GM18499 (cell line): Measurements from ENCODE around the gene PDIA2.

ENCODE experiments used
- ATAC-seq: cut with Tn5 transposase; IDR thresholded peaks from one replicate; pipeline ENCODE4 v1.9.1; 2021; ENCODE audit warnings: moderate number of reproducible peaks; ENCODE audit not compliant: insufficient read depth, unreplicated experiment

PDIA2 gene

DNA sequence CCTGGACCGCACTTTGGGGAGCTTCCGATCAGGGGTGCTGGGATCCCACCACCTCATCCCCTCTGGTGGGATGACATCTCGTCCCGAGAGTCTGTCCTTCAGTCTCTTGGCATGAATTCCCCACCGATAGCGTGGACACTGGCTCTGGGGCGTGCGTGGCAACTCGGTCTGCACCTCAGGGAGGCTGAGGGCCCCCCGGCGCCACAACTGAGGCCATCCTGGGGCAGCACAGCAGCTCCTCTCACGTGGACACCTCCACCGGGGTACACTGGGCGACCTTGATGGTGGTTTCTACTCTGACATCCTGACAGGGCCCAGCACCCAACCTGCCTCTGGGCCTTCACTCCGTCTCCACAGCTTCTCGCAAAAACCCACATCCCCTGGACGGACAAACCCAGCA is 8.6 kb downstream of the PDIA2 start:
- no peak for ATAC-seq

DNA sequence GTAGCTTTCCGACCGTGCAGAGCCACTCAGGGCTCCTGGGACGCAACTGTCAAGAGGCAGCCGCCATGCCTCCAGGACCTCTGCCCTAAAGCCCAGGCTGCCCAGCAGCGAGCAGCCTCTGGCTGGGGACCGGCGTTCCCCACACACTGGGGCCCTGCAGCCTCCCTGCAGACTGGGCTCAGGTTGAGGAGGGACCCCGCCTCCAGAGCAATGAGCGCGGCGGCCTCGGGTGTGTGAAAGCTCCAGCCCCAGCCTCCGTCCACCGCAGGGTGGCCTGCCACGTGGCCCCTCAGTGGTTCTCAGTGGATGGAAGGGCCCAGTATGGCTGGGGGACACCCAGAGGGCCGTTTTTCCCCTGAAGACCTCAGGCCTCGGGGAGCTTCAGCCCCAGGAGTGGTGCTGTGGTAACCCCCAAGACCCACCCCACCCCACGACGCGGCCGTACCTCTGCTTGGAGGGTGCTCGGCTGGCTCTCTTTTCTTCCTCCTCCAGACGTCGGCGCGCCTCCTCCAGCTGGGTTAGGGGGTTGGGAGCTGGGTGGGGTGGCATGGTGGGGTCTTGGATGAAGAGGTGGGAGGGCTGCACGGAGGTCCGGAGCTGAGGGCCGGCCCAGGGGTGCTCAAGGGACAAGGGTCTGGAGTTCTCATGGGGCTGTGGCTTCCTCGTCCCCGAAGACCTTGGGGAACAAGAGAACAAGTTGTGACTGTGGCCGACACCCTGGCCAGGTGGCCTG is 10.2 kb downstream of the PDIA2 start:
- ATAC-seq, result no peak

DNA sequence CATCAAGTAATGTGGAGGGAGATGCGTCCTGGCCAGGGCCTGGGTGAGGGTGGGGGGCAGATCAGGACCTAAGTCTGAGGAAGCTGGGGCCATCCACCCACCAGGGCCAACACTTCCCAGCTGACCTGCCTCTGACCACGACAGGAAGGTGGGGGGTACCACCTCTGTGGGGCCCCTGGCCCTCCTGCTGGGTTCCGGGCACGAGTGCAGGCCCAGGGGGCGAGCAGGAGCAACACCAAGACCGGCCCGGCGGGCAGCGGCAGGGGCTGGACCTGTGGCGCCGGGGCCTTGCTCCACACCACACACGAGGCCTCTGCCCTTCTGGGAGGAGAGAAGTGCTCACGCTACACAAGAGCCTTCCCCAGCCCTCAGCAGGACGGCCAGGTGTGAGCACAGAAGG is 13.3 kb downstream of the PDIA2 start:
- ATAC-seq, result no peak

DNA sequence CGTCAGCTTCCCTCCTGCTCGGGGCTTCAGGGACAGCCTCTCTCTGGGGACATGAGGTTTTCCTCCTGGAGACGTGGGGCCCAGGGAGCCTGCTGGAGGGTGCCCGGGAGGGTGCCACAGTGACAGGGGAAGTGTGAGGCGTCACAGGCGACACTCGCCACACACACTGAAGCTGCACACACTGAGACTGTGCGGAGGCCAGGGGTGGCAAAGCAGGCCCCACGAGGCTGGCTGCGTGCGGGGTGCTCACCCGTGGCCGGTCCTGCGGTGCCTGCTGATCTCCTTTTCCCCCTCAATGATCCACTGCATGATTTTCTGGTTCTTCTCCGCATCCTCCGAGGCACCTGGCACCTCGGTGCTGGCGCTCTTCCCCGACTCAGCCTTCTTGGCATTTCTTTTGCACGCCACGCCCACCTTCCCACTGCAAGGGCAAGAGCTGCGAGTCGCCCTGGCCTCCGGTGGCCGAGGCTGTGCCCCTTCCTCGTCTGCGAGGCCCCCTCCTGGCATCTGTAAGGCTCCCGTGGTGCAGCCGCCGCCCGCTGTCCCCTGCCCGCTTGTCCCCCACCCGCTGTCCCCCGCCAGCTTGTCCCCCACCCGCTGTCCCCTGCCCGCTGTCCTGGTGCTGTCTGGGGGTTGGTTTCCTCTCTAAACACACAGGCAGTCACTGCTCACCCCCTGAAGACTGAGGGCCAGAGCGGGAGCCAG is 14.0 kb downstream of the PDIA2 start:
- no peak for ATAC-seq

DNA sequence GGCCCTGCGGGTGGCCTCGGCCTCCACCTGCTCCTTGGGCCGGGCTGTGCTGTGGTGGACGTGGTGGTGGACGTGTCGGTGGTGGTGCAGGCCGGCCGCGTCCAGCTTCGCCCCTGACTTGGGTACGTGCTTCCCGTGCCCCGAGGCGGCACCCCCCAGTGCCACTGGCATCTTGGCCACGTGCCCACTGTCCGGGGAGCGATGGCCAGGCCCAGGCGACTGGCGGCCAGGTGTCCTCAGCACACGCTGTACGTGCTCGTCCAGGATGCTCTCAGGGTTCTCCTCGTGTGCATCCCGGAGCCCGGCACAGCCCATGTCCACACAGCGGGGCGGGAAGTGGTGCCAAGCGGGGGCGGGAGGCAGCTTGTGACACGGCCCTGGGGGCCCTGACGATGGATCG is 14.9 kb downstream of the PDIA2 start:
- no peak for ATAC-seq

DNA sequence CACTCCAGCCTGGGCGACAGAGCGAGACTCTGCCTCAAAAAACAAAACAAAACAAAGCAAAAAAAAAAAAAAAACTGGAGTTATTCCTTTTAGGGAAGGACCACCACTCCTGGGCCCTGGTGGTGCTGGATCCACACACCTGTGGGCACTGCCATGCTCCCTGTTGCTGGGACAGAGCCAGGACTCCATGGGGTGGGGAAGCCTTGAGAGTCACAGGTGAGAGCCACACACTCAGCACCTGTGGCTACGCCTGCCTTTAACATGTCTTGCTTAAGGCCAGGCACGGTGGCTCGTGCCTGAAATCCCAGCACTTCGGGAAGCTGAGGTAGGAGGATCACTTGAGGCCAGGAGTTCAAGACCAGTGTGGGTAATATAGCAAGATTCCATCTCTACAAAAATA is 18.3 kb downstream of the PDIA2 start:
- no peak for ATAC-seq

DNA sequence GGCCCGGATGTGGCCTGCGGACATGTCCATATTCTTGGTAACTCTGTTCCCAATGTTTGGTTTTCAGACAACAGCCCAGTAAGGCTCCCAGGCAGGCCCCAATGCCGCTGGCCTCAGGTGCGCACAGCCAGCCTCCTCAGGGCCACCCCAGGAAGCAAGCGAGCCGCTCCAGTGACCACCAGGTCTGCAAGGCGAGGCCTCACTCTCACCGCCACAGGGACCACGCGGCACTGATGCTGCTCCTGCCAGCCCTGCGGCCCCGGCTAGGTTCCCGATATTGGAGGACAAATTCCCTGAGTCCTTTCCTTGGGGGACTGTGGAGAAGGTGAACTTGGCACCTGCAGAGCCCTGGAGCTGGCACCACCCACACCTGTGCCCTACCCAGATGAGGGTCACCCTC is 19.0 kb downstream of the PDIA2 start:
- no peak for ATAC-seq

DNA sequence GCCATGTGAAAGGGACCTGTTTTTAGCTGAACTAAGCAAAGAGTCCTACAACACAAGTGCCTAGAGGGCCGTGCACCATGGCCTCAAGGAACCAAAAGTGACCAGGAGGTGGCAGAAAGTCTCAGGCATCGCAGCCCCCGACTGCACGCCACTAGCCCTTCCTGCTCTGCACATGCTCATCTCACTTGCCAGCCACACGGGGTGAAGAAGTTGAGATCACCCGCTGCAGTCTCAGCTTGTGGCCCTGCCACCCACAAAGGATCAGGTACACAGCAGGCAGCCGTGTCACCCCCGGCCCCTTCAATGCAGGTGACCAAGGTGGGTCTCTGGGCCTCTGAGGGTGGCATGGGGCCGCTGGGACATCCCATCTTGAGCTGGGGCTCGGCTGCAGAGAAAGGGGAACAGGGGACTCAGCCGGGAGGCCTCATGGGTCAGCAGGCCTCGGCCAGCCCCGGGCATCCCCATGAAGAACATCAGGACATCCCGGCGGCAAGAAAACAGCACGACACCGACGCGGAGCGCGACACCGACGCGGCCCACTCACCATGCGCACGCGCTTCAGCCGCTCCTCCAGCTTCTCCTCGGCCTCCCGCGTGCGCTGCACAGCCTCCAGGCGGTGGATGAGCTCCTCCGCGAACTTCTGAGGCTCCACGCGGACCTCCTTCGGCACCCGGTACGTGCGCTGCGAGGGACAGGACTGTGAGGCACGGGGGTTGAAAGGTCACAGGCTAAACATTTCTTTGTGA is 21.0 kb downstream of the PDIA2 start:
- no peak for ATAC-seq

DNA sequence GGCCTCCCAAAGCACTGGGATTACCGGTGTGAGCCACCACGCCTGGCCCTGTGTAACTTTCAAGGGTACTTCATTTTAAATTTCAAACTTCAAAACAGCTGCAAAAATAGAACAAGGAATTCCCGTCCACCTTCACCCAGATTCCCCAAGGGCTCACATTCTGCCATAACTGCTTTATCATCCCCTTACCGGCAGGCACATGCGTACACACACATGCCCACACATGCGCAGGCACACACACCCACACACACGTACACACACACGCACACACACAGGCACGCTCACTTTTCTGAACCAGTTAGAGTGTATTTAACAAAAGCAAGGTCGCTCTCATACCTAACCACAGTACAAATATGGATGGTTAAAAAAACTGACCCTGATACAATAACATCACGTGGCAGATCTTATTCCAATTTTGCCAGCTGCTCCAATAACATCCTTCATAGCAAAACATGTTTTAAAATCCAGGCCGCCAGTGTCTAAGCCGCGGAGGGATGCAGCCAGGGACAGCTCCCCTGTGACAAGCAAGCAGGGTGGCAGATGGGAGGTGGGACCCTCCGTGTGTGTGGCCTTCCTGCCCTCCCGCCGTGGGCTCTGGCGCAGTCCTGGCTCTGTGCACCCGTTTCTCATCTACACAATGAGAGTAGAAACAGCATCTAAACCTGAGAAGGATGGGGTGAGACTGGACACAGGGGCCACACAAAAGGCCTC is 23.1 kb downstream of the PDIA2 start:
- ATAC-seq, result no peak

DNA sequence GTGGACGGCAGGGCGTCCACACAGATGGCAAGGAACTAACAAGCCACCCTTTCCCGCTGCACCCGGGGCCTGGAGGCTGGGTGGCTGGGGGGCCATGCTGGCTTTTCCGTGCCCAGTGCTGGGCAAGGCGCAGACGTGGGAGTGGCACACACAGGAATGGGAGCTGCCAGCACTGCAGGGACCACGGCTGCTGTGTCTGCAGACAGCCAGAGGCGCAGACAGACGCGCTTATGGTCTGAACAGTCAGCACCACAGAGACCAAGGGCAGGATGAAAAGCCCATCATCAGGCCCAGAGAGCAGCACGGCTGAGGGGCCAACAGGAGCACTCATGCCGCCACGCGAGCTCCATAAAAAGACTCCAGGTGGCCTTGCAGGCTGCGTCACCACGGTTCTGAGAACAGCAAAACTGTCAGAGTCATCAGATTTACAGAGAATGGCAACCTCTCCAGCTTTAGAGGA is 24.0 kb downstream of the PDIA2 start:
- ATAC-seq, result no peak

DNA sequence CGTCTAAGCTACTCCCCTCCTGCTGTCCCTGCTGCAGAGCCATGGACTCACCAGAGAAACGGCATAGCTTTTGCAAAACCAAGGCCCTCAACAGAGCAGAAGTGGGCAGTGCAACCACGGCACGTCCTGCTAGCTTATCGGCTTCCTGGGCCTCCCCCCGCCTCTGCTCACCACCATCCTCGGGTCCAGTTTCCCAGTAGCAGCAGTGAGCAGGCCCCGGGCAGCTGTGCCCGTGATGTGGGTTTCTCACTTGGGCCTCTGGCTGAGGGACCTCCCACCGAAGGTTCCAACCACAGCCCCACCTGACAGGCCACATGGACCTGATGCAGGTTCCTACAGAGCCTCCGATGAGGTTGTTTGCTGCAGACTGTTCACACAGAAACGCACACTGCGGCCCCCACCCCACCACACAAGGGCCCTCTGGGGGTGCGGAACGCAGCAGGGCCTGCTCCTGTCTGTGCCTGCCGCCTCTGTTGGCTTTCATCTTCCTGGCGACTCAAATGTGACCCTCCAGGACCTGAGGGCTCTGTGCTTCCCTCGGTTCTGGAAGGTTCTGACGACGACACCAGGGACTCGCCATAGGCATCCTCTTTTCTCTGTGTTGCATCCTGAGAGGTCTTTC is 24.8 kb downstream of the PDIA2 start:
- no peak for ATAC-seq

DNA sequence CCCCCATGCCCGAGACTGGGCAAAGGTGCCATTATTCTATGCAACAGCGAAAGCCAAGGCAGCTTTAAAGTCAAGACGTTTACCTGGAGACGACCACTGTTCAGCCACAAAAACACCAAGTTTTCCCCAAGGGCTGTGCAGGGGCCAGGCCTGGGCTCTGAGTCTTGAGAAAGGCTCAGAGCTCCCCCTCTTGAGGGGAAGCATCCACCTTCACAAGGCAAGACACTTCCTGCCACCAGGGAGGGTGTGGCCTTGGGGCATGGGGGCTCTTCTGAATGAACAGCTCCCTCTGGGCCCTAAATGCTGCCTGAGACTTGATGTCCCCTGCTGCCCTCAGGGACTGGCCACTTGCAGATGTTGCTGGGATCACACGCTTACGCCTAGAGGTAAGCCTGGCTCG is 26.5 kb downstream of the PDIA2 start:
- ATAC-seq, result no peak

DNA sequence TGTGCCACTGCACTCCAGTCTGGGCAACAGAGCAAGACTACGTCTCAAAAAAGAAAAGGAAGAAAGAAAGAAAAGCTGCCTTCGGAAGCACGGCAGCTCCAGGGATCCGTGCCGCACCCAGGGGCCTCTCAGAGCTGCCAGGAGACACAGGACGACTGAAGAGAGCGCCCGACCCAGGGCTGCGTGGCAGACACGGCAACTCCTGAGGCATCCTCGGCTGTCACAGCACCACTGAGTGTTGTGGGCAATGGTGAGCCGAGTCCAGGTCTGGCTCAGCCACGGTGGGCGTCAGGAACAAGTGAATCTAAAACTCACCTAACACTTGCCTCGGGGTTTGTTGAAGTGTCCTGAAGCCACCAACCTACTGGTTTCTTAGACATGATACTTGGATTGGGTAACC is 28.8 kb downstream of the PDIA2 start:
- ATAC-seq, result no peak

DNA sequence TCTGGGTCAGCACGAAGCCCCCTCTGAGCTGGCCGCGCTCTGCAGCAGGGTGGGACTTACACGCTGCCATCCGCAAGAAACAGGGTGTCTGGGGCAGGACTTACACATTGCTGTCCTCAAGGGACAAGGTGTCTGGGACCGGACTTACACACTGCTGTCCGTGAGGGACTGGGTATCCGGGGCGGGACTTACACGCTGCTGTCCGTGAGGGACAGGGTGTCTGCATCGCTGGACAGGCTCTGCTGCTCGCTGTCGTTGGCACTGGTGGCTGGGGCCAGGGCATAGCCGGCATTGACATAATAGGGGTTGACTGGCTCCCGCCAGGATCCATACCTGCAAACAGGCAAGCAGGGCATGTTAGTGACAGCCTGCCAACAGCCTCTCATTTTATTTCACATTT is 31.4 kb downstream of the PDIA2 start:
- ATAC-seq, result no peak

DNA sequence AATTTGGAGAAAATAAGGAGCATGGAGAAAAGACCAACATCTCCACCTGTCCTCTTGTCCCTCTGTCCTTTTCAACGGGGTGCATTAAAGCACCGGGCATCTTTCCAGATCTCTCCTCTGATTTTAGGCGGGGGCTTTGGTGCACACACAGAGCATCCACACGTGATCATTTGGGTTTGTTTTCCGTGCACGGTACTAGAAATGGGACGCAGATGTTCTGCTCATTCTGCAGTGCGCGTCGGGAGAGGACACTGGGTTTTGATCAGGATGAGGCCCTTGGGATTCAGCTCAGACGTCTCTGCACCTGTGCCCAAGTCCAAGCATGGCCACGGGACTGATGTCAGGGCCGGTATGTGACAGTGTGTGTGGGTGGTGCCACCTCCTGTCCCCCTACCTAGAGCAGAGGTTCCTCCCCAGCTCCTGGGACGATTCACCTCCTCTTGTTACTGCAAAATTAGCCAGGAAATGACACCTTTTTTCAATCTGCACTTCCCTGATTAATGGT is 31.9 kb downstream of the PDIA2 start:
- no peak for ATAC-seq

DNA sequence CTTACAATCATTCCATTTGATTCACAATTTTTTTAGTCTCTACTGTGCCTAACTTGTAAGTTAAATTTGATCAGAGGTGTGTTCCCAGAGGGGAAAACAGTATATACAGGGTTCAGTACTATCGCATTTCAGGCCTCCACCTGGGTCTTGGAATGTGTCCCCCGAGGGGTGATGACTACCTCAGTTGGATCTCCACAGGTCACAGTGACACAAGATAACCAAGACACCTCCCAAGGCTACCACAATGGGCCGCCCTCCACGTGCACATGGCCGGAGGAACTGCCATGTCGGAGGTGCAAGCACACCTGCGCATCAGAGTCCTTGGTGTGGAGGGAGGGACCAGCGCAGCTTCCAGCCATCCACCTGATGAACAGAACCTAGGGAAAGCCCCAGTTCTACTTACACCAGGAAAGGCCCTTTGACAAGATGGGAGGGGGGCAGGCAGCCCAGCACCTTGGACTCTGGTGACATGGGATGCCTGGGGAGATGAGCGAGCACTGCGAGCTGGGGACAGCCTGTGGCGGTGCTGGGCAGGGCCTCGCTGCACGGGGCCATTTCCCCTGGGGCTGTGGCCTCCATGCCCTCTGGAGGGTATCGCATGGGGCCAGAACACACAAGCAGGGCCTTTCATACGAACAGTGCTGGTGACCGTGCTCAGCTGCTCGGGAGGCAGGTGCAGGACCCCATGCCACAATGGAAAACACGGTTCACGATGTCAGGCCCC is 33.9 kb downstream of the PDIA2 start:
- ATAC-seq, result no peak

DNA sequence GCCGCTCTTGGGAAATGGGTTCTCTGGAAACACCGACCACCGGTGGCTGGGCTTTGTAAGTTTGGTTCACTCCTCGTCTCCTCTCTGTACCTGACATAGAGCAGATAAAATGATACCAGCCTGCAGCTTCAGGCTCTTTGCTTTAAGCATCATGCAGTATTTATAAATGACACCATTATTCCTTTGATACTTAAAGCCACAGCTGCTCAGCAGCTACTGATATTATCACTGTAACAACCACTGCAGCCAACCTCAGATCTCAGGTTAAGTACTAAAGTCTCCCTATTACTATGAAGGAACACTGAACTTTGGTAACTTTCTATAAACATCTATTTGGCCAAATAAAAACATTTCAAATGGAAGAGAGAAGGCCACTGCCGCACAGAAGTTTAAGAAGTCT is 34.6 kb downstream of the PDIA2 start:
- ATAC-seq, result no peak

DNA sequence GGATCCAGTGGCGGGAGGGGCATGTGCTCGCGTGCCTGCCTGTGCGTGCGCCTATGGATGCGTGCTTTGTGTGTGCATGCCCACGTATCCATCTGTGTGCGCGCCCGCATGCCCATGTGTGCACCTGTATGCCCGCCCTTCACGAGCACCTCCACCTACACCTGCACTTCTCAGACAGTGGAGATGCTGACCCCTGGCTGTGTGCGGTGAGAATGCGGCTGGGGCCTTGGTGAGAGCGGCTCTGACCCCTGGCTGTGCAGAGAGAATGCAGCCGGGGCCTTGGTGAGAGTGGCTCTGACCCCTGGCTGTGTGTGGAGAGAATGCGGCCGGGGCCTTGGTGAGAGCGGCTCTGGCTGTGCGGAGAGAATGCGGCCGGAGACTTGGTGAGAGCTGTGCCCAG is 35.7 kb downstream of the PDIA2 start:
- no peak for ATAC-seq

DNA sequence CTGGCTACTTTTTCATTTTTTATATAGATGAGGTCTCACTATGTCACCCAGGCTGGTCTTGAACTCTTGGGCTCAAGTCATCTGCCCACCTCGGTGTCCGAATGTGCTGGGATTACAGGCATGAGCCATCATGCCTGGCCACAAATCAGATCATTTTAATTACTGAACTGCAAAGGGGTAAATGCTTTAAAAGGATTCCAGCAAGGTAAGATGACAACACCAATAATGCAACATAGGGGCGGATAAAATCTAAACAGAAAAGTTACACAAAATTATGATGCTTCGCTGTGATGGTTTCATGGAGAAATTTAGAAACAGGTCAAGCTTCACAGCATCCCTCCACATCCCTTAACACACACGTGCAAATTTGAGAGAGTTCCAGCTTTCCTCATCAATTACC is 37.2 kb downstream of the PDIA2 start:
- no peak for ATAC-seq

DNA sequence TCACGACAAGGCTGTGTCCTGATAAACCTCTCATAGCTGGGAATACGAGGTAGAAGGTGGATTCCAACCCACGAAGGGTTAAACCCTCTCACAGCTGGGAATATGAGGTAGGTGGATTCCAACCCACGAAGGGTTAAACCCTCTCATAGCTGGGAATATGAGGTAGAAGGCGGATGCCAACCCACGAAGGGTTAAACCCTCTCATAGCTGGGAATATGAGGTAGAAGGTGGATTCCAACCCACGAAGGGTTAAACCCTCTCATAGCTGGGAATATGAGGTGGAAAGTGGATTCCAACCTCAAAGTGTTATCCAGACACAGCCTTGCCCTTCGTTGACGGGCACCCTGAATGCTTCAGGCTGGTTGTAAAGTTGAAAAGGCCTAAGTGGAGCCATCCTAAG is 38.6 kb downstream of the PDIA2 start:
- no peak for ATAC-seq
